HG02938 (cell line): ENCODE results near the gene CDKAL1.
"Not testable (repeated sequence)": the region's sequence is repeated elsewhere in the genome, so short reads cannot be mapped to it uniquely, and the experiment has no call there.

Experiments used
- ATAC-seq: cut with Tn5 transposase; IDR thresholded peaks from one replicate; pipeline ENCODE4 v1.9.1; 2021; ENCODE audit warnings: mild to moderate bottlenecking, moderate library complexity; ENCODE audit not compliant: unreplicated experiment

Gene CDKAL1

DNA sequence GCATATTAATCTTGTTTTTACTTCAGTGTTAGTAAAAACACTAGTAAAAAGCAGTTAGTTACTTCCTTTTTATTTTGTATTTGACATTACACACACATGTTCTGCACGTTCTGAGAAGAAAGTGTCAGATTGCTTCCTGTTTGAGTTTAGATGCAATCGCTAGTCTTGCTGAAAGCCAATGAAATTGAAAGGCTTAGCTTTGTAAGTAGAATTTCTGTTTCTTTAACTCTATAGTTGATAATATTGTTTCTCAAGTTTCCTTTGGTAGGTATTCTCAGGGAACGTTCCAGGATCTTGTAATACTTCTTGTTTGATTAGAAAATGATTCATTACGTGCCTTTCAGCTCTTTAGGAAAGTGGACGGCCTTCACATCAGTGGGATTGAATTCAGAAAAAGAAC lies 55.0 kb downstream of the CDKAL1 start:
- no peak for ATAC-seq

DNA sequence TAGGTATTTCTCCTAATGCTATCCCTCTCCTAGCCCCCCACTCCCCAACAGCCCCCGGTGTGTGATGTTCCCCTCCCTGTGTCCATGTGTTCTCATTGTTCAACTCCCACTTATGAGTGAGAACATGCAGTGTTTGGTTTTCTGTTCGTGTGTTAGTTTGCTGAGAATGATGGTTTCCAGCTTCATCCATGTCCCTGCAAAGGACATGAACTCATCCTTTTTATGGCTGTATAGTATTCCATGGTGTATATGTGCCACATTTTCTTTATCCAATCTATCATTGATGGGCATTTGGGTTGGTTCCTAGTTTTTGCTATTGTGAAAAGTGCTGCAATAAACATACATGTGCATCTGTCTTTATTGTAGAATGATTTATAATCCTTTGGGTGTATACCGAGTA lies 56.2 kb downstream of the CDKAL1 start:
- not testable (repeated sequence) for ATAC-seq

DNA sequence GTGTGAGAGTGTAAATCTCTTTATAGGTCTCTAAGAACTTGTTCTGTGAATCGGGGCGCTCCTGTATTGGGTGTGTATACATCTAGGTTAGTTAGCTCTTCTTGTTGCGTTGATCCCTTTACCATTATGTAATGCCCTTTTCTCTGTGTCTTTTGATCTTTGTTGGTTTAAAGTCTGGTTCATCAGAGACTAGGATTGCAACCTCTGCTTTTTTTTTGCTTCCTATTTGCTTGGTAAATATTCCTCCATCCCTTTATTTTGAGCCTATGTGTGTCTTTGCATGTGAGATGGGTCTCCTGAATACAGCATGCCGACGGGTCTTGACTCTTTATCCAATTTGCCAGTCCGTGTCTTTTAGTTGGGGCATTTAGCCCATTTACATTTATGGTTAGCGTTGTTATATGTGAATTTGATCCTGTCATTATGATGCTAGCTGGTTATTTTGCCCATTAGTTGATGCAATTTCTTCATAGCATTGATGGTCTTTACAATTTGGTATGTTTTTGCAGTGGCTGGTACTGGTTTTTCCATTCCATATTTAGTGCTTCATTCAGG lies 60.1 kb downstream of the CDKAL1 start:
- ATAC-seq = not testable (repeated sequence)

DNA sequence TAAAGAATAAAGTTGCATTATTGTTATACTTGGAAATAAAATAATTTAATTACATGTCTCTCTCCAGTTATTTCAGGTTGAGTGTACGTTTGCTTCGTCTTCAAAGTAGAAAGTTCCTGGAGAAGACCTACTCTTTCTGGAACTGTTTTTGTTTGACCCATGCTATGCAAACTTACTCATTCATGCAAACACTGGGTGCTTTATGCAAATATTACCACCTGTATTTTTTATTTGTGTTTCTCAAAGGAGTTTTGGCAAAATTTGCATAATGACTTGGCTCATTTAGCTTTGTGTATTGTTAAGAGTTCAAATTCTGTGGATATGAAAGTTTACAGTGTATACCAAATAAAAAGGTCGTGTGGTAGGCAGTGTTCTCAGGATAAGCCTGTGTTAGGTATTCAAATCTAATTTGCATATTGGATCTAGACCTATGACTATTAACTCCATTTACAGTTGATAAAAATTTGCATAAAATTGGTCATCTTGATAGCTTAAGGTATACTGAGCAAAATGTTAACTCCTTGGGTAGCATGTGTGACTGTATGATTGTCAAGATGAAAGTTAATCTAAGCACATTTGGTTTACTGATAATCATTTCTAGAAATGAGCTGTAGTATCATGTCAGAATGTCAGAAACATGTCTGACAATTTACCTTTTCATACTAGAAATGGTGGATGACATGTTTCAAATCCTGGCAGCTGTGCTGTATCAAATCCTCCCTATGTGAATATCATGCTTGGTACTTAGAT lies 65.2 kb downstream of the CDKAL1 start:
- ATAC-seq = peak; percentile 93

DNA sequence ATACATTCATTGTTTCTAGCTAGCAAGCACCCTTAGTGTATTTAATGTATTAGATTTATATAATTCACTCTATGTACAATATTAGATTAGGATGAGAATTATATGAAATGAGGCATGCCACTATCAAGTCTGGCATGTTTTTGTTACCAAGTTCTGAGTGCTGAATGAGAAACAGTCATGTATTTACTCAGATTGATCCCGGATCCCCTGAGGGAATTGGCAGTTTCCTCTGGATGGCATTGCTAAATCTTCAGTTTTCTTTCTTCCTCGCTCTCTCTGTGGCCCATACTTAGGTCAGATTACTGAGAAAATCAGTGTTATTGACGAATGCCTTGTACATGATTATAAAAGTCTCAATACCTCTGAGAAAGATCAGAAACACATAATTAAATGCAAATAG lies 66.6 kb downstream of the CDKAL1 start:
- ATAC-seq = no peak

DNA sequence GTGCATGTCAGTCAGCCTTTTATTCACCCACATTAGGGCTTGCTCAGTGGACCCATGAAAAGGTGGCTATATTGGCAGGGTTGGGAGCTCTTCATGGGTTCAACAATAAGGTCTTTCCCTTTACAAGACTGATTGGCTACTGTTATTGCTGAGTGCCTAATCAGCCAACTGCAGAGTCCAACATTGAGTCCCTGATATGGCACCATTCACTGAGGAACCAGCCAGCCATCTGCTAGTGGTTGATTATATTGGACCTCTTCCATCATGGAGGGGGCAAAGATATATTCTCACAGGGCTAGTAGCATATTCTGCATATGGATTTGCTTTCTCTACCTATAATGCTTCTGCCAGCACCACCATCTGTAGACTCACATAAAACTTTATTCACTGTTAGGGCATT lies 69.9 kb downstream of the CDKAL1 start:
- no peak for ATAC-seq

DNA sequence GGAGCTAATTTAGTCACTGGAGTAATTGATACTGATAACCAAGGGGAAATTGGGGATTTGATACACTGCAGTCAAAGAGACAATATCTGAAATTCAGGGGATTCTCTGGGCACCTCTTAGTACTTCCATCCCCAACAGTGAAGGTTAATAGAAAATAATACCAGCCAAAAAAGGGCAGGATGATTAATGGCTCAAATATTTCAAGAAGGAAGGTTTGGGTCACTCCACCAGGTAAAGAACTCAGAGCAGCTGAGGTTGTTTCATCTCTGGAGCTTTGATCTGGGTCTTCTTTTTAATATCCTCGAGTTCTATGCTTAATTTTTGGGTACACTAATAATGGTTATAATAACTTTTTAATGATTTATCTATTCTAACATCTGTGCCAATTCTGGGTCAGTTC lies 70.8 kb downstream of the CDKAL1 start:
- ATAC-seq = no peak

DNA sequence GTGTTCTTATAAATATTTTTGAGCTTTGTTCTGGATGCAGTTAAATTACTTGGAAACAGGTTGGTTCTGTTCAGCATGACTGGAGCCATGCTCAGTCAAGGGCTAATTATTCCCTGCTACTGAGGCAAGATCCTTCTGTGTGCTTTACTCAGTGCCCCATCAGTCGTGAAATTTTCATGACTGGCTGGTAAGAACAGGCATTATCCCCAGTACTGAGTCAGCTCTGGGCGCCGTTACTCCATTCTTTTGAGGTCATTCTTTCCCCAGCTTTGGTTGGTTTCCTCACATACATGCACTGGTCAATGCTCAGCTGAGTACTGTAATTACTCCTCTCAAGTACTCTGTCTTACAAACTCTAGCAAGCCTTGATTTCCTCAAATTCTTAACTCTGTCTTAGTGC lies 71.3 kb downstream of the CDKAL1 start:
- no peak for ATAC-seq

DNA sequence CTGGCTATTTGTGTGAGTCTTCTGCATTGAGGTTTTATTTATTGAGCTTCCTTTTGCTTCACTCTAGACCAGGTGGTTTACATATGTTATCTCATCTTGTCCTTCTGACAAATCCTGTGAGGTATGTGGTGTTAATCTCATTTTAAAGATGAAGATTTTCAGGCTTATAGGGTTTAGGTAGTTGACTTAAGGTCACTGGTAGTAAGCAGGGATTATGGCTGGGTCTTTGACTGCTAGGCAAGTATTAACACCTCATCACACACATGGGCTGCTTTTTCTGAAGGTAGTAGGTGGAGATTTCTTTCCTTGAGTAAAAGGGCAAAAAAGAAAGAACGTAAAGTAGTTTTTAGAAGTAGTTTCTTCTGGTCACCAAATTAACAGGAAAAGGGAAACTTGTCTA lies 72.6 kb downstream of the CDKAL1 start:
- no peak for ATAC-seq

DNA sequence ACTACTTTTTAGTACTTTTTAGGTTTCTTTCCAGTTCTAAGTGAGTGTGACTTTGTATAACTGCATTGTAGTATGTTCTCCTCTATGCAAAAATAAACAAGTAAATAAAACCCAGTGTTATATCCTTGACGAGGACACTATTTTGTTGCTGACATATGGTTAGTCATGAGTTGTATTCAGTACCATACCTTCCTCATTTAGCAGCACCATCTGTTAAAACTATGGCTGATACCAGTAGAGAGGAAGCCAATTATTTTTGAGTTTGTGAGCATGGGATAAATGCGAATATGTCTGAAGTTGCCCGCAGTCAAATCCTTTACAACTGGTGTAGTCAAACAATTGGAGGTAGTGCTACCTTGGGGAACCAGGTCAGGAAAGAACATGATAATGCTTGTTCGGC lies 74.1 kb downstream of the CDKAL1 start:
- no peak for ATAC-seq

DNA sequence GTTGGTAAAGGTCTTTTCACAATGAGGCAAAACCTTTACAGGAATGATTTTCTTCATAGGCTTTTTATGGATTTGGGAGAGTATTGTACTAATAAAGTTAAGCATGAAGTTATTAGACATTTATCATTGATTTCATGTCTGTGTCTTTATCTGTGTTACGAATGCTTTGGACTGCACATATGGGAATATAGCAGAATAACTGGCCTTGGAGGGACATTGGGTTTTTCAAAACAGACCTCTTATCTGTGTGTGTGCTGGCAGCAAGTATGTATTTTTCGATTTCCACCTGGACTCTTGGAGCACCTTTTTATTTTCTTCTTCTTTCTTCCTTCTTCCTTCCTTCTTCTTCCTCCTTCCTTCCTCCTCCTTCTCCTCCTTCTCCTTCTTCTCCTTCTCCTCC lies 74.6 kb downstream of the CDKAL1 start:
- no peak for ATAC-seq

DNA sequence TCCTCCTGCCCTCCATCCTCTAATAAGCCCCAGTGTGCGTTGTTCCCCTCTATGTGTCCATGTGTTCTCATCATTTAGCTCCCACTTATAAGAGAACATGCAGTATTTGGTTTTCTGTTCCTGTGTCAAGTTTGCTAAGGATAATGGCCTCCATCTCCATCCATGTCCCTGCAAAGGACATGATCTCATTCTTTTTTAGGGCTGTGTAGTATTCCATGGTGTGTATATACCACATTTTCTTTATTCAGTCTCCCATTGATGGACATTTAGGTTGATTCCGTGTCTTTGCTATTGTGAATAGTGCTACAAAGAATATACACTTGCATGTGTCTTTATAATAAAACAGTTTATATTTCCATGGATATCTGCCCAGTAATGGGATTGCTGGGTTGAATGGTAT lies 75.7 kb downstream of the CDKAL1 start:
- ATAC-seq = not testable (repeated sequence)

DNA sequence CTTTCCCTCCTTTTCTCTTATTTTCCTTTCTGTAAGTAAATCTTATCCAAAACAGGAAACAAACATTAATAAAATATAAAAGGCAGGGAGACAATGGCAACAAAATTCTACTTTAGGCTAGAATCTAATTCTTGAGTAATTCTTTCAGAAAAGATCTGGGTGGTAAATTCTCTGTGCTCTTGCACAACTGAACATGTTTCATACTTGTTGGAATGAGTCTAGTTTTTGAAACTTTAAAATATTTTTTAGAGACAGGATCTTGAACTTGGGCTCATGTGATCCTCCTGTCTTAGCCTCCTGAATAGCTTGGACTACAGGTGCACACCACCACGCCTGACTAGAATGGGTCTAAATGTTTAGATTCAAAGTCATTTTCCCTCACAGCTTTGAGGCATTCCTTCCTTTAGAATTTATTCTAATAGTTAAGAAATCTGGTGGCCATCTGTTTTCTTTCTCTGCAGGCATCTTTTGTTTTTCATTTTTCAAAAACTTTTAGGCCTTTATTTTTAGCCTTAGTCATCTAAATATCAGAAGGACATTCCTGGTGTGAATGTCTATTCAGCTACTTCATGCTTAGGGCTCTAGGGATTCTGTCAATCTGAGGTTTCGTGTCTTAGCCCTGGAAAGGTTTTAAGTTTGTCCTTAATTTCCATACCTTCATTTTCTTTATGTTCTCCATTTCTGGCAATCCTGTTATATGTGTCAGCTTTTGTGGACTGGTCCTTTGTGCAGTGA lies 76.5 kb downstream of the CDKAL1 start:
- ATAC-seq = no peak

DNA sequence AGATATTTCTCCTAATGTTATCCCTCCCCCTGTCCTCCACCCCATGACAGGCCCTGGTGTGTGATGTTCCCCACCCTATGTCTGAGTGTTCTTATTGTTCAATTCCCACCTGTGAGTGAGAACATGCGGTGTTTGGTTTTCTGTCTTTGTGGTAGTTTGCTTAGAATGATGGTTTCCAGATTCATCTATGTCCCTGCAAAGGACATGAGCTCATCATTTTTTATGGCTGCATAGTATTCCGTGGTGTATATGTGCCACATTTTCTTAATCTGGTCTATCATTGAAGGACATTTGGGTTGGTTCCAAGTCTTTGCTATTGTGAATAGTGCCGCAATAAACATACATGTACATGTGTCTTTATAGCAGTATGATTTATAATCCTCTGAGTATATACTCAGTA lies 83.3 kb downstream of the CDKAL1 start:
- not testable (repeated sequence) for ATAC-seq

DNA sequence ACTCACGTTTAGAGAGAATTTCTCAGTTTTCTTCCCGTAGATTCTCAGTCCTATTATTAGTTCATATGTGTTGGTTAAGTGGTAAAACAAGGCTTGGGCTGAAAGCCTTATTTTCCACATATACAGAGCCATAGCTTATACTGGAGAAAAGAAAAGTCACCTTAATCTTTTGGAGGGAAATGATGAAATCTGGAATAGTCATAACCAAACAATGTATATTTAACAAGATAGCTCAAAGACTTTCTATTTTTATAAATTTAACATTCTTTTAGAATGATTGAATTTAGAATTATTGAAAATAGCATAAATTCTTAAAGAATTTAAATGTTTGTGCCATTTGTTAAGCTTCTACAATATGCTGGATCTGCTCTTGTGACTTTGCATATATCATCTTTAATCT lies 85.8 kb downstream of the CDKAL1 start:
- no peak for ATAC-seq

DNA sequence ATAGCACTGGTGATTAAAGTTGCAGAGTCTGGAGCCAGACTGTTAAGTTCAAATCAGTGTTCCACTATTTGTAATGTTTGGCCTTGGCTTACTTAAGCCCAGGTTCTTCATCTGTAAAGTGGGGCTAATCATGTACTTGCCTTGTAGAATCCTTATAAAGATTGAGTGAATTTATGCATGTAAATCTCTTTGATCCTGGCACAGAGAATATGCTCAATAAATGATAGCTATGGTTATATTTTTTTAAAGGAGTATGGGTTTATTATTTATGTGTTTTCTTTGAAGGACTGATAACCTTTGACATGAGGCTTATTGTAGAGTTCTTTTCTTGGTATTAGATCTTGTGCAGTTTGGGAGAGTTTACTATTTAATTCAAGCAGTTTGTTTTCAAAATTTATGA lies 89.5 kb downstream of the CDKAL1 start:
- ATAC-seq = no peak

DNA sequence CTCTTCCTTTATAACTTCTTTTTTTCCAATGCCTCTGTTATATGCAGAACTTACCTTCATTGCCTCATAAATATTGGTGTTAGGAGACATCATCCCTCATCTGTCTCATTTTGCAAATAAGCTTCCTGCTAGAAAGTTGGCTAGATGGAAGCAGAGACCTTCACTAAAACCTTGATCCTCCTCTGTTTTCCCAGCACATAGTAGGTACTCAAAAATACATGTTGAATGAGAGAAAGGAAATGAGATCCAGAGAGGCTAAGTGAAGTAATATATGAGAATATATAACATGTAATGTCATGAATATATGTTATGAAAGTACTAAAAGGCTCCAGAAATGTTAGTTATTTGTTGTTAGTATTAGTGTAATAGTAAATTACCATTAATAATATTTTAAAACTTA lies 91.9 kb downstream of the CDKAL1 start:
- no peak for ATAC-seq

DNA sequence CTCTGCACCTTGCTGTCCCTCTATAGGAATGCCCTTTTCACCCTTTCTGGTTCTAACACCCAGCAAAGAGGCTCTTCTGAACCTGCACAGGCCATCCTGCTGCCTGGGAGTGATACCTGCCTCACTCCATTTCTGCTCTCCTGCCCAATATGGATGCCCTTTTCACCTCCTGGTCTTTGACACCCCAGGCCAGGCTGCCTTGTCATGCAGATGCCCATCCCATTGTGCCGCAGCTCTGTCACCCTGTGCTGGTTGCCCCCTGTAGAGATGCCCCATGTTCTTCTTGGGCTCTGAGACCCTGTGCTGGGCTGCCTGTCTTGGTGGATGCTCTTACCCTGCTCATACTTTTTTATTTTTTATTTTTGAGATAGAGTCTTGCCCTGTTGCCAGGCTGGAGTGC lies 95.3 kb downstream of the CDKAL1 start:
- no peak for ATAC-seq

DNA sequence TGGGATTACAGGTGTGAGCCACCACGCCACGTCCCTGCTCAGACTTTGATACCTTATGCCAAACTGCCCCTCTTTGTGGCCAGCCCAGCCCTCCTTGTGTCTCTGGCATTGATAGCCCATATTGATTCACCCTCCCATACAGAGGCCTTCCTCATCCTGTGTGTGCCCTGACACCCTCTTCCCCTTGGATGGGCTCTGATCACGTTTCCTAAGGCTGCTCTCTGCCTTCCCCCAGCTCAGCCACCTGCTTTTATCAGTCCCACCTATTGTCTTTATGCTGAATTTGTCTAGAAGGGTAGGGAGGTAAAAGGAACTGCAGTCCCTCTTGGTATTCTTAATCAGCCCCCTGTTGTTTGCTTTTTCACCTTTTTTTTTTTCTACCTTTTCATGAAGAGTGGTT lies 95.9 kb downstream of the CDKAL1 start:
- ATAC-seq = no peak

DNA sequence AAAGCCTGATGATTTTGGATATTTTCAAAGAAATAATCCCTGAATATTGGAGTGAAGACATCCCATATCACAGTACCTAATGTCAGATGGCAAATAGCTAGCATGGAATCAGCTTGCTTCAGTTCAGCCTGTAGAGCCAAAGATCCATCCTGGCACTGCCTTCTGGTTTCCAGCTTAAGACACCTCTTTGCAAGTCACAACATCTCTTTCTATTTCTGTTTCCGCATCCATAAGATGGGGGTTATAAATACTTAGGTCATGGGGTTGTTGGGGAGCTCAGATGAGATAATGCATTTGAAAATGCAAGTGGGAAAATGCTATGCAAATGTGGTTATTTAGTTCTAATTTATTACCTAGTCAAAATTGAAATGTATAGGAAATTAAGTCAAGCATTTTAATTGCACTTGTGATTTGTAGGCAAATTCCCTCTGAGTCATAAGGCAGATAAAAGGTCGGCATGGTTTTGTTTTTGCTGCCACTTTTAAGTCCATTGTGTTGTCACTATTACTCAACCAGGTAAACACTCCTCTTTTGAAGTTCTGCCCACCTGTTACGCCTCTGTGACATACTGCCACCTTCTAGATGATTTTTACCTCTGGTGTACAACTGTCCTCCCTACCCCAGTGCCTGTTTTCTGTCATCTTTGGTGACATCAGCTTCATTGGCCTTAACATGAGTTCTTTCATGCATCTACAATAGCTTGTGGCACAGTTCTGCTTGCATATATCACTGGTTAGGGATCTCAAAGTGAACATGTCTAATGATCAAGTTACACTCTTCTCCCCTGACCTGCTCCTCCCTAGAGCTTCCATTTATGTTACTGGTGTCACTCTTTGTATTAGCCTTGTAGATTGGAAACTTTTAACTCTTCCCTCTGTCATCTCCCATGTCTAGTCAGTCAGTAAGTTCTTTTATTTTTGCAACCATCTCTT lies 96.6 kb downstream of the CDKAL1 start:
- peak; percentile 70 for ATAC-seq

DNA sequence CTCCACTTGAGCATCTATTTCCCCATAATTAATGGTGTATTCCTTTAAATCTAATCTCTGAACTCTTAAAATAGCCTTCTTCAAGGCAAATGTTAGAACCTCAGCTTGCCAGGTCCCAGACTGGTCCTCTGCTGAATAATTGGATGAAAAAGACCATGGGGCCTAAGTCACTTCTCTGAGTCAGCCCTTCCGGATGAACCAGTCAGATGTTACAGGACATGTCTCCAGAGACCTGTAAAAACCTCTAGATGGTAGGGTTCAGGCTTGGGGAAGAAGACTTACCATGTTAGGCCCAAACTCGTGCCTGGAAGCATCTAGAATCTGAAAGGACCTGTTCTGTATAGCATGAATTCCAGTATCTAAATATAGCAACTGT lies 97.3 kb downstream of the CDKAL1 start:
- peak; percentile 38 for ATAC-seq
